ENCODE measurements around the gene PHACTR3. TPM values are rescaled to one million over a fixed set of nuclear protein-coding genes. Genes with fewer than 3 reads are reported as not detected.
"Not testable (repeated sequence)": the region's sequence is repeated elsewhere in the genome, so short reads cannot be mapped to it uniquely, and the experiment has no call there.

Gene PHACTR3
- polyA plus RNA-seq, 1 donor: 5.5 TPM

GRCh38 chr20:59618585-59618984 lies 14.2 kb downstream of the PHACTR3 start:
- DNase-seq (ENCODE audit: low read depth): not testable (repeated sequence)

GRCh38 chr20:59620860-59621505 lies 16.6 kb downstream of the PHACTR3 start:
- no peak for DNase-seq (ENCODE audit: low read depth)

GRCh38 chr20:59622496-59622895 lies 18.2 kb downstream of the PHACTR3 start:
- DNase-seq (ENCODE audit: low read depth): no peak

- no peak for DNase-seq (ENCODE audit: low read depth)
Observed at GRCh38 chr20:59623133-59623532, 18.8 kb downstream of the PHACTR3 start.

GRCh38 chr20:59623583-59623982 lies 19.2 kb downstream of the PHACTR3 start:
- no peak for DNase-seq (ENCODE audit: low read depth)

GRCh38 chr20:59624401-59624800 lies 20.1 kb downstream of the PHACTR3 start:
- DNase-seq (ENCODE audit: low read depth): no peak

DNA sequence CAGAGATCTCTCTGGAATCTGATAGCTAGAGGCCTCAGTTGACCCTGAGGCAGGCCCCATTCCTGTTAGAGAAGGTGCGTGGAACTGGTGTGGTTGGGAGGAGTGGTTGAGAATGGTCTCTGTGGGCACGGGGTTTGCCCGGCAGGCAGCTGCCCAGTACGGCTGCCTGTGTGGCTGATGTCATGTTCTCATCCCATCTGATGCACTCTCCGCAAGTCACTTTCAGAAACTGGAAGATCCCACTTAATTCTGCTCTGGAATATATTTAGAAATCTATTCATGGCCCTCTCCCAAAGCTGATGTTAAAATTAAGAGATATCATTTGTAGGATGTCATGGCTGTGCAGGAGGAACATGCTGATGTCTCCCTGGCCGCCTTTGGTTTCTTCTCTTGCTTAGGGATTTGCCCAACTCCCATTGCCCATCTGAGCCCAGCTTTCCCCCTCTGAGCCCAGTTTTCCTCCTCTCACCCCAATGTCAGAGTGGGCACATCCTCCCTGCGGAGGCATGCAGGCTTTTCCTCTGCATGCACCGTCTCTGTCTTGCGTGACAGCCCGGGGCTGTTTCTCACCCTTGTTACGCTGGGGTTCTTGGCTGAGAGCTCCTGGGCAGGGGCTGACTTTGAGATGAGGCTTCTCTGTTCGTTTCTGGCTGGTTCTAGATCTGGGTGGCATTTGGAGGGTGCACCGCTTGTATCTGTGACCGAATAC lies 21.0 kb downstream of the PHACTR3 start:
- no peak for DNase-seq (ENCODE audit: low read depth)

DNA sequence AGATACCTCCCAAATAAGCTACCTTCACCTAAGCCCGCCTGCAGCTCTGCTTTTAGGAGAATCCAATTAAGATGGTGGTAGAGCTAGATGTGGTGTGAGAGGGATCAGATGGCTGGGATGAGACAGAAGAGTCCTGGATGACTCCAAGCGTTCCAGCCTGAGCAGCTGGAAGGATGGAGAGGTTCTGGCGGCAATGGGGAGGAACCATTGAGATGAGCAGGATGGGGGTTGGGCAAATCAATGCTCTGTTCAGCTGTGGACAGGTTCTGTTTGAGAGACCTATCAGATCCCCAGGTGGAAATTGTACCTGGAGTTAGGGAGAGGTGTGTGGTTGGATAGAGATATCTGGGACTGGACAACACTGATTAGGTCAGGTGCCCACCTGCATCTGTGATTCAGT lies 23.0 kb downstream of the PHACTR3 start:
- no peak for DNase-seq (ENCODE audit: low read depth)

DNA sequence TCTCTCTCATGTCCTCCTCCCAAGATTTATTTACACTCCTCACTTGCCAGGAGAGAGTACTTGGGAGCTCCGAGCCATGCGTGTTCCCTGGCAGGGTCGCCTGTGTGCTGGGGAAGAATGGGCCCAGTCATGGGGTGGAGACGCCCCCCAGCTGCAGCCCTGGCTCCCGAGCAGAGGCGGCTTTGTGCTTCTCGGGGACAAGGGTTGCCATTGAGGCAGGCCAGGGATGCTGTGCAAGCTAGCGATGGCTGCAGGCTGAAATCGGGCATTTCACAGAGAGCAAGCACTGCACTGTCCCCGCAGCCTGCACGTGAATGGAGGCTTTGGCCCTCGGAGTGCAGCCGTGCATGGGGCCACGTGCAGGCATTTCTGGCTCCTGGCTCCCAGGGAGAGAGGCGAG lies 23.8 kb downstream of the PHACTR3 start:
- no peak for DNase-seq (ENCODE audit: low read depth)

GRCh38 chr20:59629141-59630045 lies 25.1 kb downstream of the PHACTR3 start:
- DNase-seq (ENCODE audit: low read depth): no peak

DNA sequence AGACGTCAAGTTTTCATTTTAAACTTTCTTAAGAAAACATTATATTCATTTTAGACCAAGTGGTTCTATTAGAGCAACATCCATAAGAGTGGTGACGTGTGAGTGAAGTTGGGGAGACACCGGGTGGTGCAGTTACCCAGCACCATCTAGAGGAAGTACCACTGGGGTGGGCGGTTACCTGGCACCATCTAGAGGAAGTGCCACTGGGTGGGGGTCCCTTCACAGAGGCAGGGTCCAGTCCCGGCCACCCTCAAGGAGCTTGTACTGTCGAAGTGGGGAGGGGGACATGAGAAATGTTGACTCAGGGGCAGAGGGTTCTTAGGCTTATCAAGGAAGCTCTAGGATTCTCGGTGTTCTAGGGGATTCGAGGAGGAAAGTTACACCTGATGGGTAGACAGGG lies 26.2 kb downstream of the PHACTR3 start:
- DNase-seq (ENCODE audit: low read depth): no peak

GRCh38 chr20:59631751-59632540 lies 27.6 kb downstream of the PHACTR3 start:
- no peak for DNase-seq (ENCODE audit: low read depth)

DNA sequence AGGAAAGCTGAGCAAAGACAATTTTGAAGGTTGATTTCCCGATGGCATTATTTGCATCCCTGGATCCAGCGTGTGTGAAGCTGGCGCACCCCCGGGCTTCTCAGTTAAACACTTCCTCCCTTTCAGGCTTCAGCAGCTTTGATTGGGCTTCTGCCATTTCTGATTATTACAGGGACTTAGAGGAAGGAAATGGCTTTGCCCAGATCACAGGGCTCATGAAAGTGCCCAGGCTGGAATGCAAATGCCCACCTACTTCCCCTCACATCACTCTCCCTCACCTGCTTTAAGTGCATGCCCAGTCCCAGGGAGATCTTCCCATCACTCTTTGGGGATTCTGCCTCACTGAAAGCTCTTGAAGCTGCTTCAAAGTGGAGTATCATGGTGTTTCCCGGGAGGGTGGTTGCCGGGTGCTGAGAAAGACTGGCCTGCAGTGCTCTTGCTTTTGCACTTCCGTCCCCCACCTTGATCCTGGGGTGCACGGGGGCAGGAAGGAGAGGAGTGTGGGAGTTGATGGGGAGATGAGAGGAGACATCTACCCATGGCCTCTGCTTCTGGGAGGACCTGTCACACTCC lies 28.3 kb downstream of the PHACTR3 start:
- DNase-seq (ENCODE audit: low read depth): no peak

DNA sequence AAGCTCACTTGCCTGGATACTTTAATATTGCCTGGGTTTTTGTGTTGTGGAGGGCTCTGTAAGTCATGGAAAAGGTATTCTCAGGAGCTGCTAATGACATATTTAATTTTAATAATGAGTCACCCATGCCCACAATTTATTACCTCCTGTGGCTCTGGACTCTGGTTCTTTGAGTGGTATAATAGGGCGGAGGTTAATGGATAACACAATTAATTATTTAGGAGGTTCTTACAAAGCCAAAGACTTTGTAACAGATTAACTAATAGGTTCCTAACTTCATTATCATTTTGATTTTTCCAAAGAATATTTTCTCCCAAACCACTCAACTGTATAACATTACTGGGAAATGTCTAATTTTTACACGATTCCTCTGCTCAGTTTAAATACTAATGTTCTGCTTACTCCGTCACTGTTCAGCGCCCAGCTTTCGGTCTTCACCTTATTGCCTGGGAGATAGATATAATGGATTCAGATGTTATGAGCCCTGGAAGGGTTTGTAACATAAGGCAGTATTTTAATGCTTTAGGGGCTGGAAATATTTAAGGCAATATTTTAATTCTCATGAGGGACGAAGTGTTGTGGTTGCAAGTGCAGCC lies 29.4 kb downstream of the PHACTR3 start:
- no peak for DNase-seq (ENCODE audit: low read depth)

GRCh38 chr20:59634435-59635005 lies 30.2 kb downstream of the PHACTR3 start:
- DNase-seq (ENCODE audit: low read depth): no peak

DNA sequence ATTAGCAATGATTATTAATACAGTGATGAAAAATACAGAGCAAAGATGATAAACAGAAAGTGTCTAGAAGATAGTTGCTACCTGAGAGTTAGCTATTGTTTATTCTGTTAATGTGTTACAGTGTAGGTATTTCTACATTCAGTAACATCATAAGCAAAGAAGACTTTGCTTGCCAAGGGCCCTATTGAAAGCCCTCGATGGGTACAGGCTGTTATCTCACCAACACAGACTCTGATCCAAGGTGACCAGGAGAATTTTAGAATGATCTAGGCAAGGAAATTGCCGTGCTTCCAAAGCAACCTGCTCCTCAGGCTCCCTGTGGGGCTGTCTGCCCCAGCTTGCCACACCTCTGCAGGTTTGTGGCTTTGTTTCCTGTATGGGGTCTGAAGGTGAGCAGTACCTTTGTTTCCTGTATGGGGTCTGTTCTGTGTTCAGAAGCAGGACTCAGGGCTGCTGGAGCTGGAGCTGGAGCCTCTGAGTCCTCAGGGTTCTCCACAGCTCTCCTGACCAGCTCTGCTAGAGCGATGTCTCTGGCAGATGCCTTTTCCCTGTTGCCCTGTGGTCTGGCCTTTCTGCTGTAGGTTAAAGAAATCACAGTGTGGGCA lies 32.5 kb downstream of the PHACTR3 start:
- DNase-seq (ENCODE audit: low read depth): no peak

- DNase-seq (ENCODE audit: low read depth): no peak
Observed at GRCh38 chr20:59640267-59640666, 35.9 kb downstream of the PHACTR3 start.

GRCh38 chr20:59643615-59644061 lies 39.3 kb downstream of the PHACTR3 start:
- no peak for DNase-seq (ENCODE audit: low read depth)

DNA sequence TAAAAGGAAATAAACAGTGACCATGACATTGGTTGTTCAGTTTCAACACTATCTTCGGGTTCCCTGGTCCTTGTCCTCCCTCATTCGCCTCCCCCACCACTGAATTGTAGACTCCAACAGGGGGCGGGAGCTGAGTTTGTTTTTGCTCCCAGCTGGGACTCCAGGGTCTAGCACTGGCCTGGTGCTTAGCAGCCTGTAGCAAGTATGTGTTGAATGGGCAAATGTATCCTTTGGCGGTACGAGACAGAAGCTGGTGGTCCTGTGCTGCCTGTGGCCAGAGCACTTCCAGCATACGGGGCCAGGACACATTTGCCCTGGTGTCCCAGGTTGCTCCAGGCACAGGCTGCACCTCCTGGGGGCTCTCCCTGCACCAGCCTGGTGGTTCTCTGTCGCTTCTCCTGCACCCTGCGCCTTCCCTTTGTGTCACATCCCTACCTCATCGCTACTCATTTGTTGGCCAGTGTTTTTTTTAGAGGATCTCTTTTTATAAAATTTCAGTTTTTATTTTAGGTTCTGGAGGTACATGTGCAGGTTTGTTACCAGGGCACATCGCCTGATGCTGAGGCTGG lies 40.1 kb downstream of the PHACTR3 start:
- DNase-seq (ENCODE audit: low read depth): no peak

GRCh38 chr20:59645271-59645670 lies 40.9 kb downstream of the PHACTR3 start:
- no peak for DNase-seq (ENCODE audit: low read depth)

Measured in forelimb muscle (tissue), 1 donor.